IMR-90 (cell line): Measurements from ENCODE around the gene PXK. TPM values are rescaled to one million over a fixed set of nuclear protein-coding genes. Genes with fewer than 3 reads are reported as not detected.

ENCODE experiments used
- ATAC-seq: fragments of 200-7000 bp; cut with Tn5 transposase; 2 replicates; pipeline ENCODE4 v1.9.1; 2020; ENCODE audit warnings: low read depth, mild to moderate bottlenecking, moderate library complexity
- BruUV-seq: library from RNA; stranded (reverse); fragments of 400-500 nt; replicated peaks from 2 replicates; lab custom pipeline; 2021; lab: Mats Ljungman, UMichigan
- CTCF ChIA-PET: fragments of 300-600 bp; formaldehyde crosslinking; extraction: SDS; loops from one replicate; lab custom pipeline; 2021; ENCODE audit warnings: antibody characterized with exemption; lab: Yijun Ruan, JAX
- POLR2A ChIA-PET: fragments of 300-600 bp; sonication (Branson Sonifier 250); formaldehyde crosslinking; loops from one replicate; lab custom pipeline; 2022; ENCODE audit warnings: antibody characterized with exemption; ENCODE audit not compliant: unreplicated experiment; lab: Charles Lee
- DNase-seq: peaks from one replicate; pipeline ENCODE4 v3.0.0; 2013
- H2AFZ ChIP-seq: replicated peaks from 2 replicates; pipeline ENCODE3; 2013; ENCODE audit warnings: low read length, mild to moderate bottlenecking; ENCODE audit not compliant: poor library complexity
- H2AK5ac ChIP-seq: 2 replicates; pipeline ENCODE4 v1.6.1; 2013; ENCODE audit warnings: low read depth, low read length, inconsistent platforms
- H2AK9ac ChIP-seq: replicated peaks from 2 replicates; pipeline ENCODE3; 2013; ENCODE audit warnings: mild to moderate bottlenecking, low read depth, low read length, moderate library complexity; ENCODE audit not compliant: poor library complexity
- H2BK120ac ChIP-seq: 2 replicates; pipeline ENCODE4 v1.6.1; 2013; ENCODE audit warnings: low read depth, low read length, inconsistent platforms
- H2BK15ac ChIP-seq: 3 replicates; pipeline ENCODE4 v1.6.1; 2013; ENCODE audit warnings: low read depth, low read length, inconsistent platforms
- H2BK20ac ChIP-seq: 2 replicates; pipeline ENCODE4 v1.6.1; 2013; ENCODE audit warnings: low read depth, mild to moderate bottlenecking, inconsistent platforms, low read length, moderate library complexity
- H2BK5ac ChIP-seq: 2 replicates; pipeline ENCODE4 v1.6.1; 2013; ENCODE audit warnings: mild to moderate bottlenecking, low read depth, low read length, inconsistent platforms; ENCODE audit not compliant: poor library complexity, severe bottlenecking
- H3K14ac ChIP-seq: replicated peaks from 2 replicates; pipeline ENCODE4 v1.6.1; 2013; ENCODE audit warnings: low read depth, low read length, inconsistent platforms
- H3K18ac ChIP-seq: 2 replicates; pipeline ENCODE4 v1.6.1; 2013; ENCODE audit warnings: low read depth, low read length, control low read depth
- H3K23ac ChIP-seq: 2 replicates; pipeline ENCODE4 v1.6.1; 2013; ENCODE audit warnings: low read depth, low read length, inconsistent platforms
- H3K27ac ChIP-seq: 2 replicates; pipeline ENCODE4 v1.5.1; 2013; ENCODE audit warnings: mild to moderate bottlenecking, control low read depth, low read length; ENCODE audit not compliant: insufficient read depth
- H3K27me3 ChIP-seq: 2 replicates; pipeline ENCODE4 v1.6.1; 2013; ENCODE audit warnings: low read length; ENCODE audit not compliant: control insufficient read depth, insufficient read depth
- H3K36me3 ChIP-seq: 2 replicates; pipeline ENCODE4 v1.6.1; 2013; ENCODE audit warnings: low read length, mixed read lengths; ENCODE audit not compliant: control insufficient read depth, insufficient read depth
- H3K4ac ChIP-seq: 2 replicates; pipeline ENCODE4 v1.6.1; 2013; ENCODE audit warnings: low read depth, low read length, inconsistent platforms
- H3K4me1 ChIP-seq: 2 replicates; pipeline ENCODE4 v1.6.1; 2013; ENCODE audit warnings: low read length, mixed read lengths; ENCODE audit not compliant: control insufficient read depth, insufficient read depth
- H3K4me2 ChIP-seq: 2 replicates; pipeline ENCODE4 v1.6.1; 2013; ENCODE audit warnings: low read depth, mild to moderate bottlenecking, control low read depth, low read length, moderate library complexity
- H3K4me3 ChIP-seq: 2 replicates; pipeline ENCODE4 v1.5.1; 2013; ENCODE audit warnings: low read depth, mild to moderate bottlenecking, control low read depth, low read length, moderate library complexity; ENCODE audit not compliant: insufficient read depth
- H3K56ac ChIP-seq: 2 replicates; pipeline ENCODE4 v1.6.1; 2013; ENCODE audit warnings: low read length, inconsistent platforms; ENCODE audit not compliant: insufficient read depth; ENCODE audit errors: extremely low read depth
- H3K79me1 ChIP-seq, 2 experiments: 2 replicates each; pipeline ENCODE4 v1.6.1; 2013; ENCODE audit warnings: low read length in 2 of 2, inconsistent platforms in 1 of 2, low read depth in 1 of 2
- H3K9ac ChIP-seq: 2 replicates; pipeline ENCODE4 v1.6.1; 2013; ENCODE audit warnings: low read depth, low read length, control low read depth
- H3K9me1 ChIP-seq: 2 replicates; pipeline ENCODE4 v1.6.1; 2013; ENCODE audit warnings: low read length, inconsistent platforms; ENCODE audit not compliant: insufficient read depth
- H3K9me3 ChIP-seq: 2 replicates; pipeline ENCODE4 v1.6.1; 2013; ENCODE audit warnings: low read length; ENCODE audit not compliant: control insufficient read depth, insufficient read depth
- H4K20me1 ChIP-seq: 2 replicates; pipeline ENCODE4 v1.6.1; 2013; ENCODE audit warnings: low read length, inconsistent platforms; ENCODE audit not compliant: insufficient read depth
- H4K5ac ChIP-seq: 2 replicates; pipeline ENCODE4 v1.6.1; 2013; ENCODE audit warnings: mild to moderate bottlenecking, low read depth, low read length, control low read depth
- H4K8ac ChIP-seq, 2 experiments: 2 replicates each; pipeline ENCODE4 v1.6.1; 2013; ENCODE audit warnings: low read depth in 2 of 2, low read length in 2 of 2, control low read depth in 1 of 2, inconsistent platforms in 1 of 2
- H4K91ac ChIP-seq: 2 replicates; pipeline ENCODE4 v1.6.1; 2013; ENCODE audit warnings: low read depth, low read length, inconsistent platforms; ENCODE audit not compliant: insufficient read depth
- CEBPB ChIP-seq: IDR thresholded peaks from 2 replicates; pipeline ENCODE4 v1.6.1; 2012; ENCODE audit warnings: low read depth, low read length, improper control_type of control experiment
- CHD1 ChIP-seq: IDR thresholded peaks from 2 replicates; pipeline ENCODE4 v1.6.1; 2012; ENCODE audit warnings: low read depth, low read length, improper control_type of control experiment
- MAFK ChIP-seq: IDR thresholded peaks from 2 replicates; pipeline ENCODE4 v1.6.1; 2012; ENCODE audit warnings: low read depth, low read length, improper control_type of control experiment
- MAZ ChIP-seq: IDR thresholded peaks from 2 replicates; pipeline ENCODE4 v1.6.1; 2012; ENCODE audit warnings: low read depth, mild to moderate bottlenecking, low read length, improper control_type of control experiment, moderate library complexity, borderline replicate concordance
- NFE2L2 ChIP-seq: fragments of 150-350 bp; IDR thresholded peaks from 2 replicates; pipeline ENCODE4 v1.6.1; 2016; ENCODE audit warnings: low read depth, mild to moderate bottlenecking, low read length
- POLR2A ChIP-seq: IDR thresholded peaks from 2 replicates; pipeline ENCODE4 v1.6.1; 2012; ENCODE audit warnings: mild to moderate bottlenecking, low read depth, low read length
- RAD21 ChIP-seq: IDR thresholded peaks from 2 replicates; pipeline ENCODE4 v1.6.1; 2012; ENCODE audit warnings: low read length, improper control_type of control experiment
- RCOR1 ChIP-seq: IDR thresholded peaks from 2 replicates; pipeline ENCODE4 v1.6.1; 2012; ENCODE audit warnings: mild to moderate bottlenecking, low read length, improper control_type of control experiment; ENCODE audit not compliant: insufficient replicate concordance
- SMC3 ChIP-seq: fragments of 150-350 bp; IDR thresholded peaks from 2 replicates; pipeline ENCODE4 v1.6.1; 2016; ENCODE audit warnings: low read depth, mild to moderate bottlenecking, antibody characterized with exemption, low read length, moderate library complexity
- WGBS, 2 experiments: methylation state at CpG; one replicate each; pipeline versions ENCODE4 v1.1.5 to v1.1.7; 2013; ENCODE audit warnings: missing lambda C conversion rate in 2 of 2; ENCODE audit not compliant: insufficient read length in 1 of 2; ENCODE audit errors: extremely low coverage in 2 of 2; 5-methylcytosine and 5-hydroxymethylcytosine counted together
- dilution Hi-C: fragments of 300-500 bp; cut with HindIII; formaldehyde crosslinking; loops from one replicate; pipeline ENCODE4 v1.14.3; 2018; ENCODE audit warnings: low sequenced_read_pairs; ENCODE audit not compliant: unreplicated experiment
- in situ Hi-C: fragments of 300-500 bp; cut with MboI; formaldehyde crosslinking; loops from 3 replicates; pipeline ENCODE4 v1.14.3; 2019; ENCODE audit warnings: low sequenced_read_pairs, inconsistent platforms, mixed read lengths
- intact Hi-C: fragments of 100-400 bp; cut with micrococcal nuclease; formaldehyde crosslinking; loops from 2 replicates; pipeline ENCODE4 v1.10.0; 2022
- polyA plus RNA-seq, 3 experiments: library from polyadenylated mRNA; depleted of rRNA; stranded (reverse); fragments of >200 nt; gene quantifications; 2 replicates each; pipeline ENCODE4 v1.2.3, GENCODE V29; 2012; ENCODE audit warnings: low replicate concordance in 1 of 3
- total RNA-seq: library from RNA; depleted of rRNA; stranded (reverse); fragments of >200 nt; gene quantifications from 2 replicates; pipeline ENCODE4 v1.2.3, GENCODE V29; 2012
- TF ChIP-seq, protein P1 (sequence below): conservative IDR thresholded peaks from 2 replicates; pipeline ENCODE4 v1.5.1; 2012; ENCODE audit warnings: mild to moderate bottlenecking, low read depth, low read length, improper control_type of control experiment

The PXK gene
- total and polyA plus RNA-seq, 2 of the 4 experiments (the other 2 are of a cell fraction): 14.3 to 17.7 TPM

DNA sequence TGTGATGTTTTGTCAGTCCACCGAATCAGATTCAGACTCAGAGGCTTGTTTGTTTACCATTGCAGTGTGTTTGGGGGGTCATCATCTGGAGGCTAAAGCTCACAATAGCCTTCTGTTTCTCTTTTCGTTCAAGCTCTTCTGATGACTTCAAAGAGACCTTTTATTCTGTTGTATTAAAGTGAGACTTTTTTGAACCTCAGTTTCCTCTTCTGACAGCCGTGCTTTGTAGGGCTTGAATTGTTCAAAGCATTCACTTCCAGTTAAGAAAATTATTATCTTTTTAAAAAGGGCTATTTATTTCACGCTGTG lies 1.3 kb downstream of the PXK start:
- Histone ChIP-seq H3K36me3 (no peaks in the 10 kb centered on the region), H2AK9ac (no peak overlapping the region), H3K4ac (peak overlapping the region; percentile 43; the same call in 1 of the 2 replicates), H3K9me3 (no peaks in the 10 kb centered on the region), H2BK120ac (peak overlapping the region; percentile 4; the same call in 1 of the 2 replicates), H3K18ac (peak overlapping the region; percentile 81), H2BK20ac (no peak overlapping the region), H3K9me1 (peaks cover 4% of the 10 kb centered on the region; the same call in 1 of the 2 replicates), H3K4me2 (peak overlapping the region; percentile 83), H2BK15ac (no peak overlapping the region), H3K14ac (0 out of 2 replicates have a peak overlapping the region, but pooled peaks have one; percentile 49), H3K79me1 (peaks cover 10 to 40% of the 10 kb centered on the region in 2 experiments; a peak in 3 of 4 replicates), H4K8ac (peak overlapping the region in 1 of 2 experiments; percentile 7; a peak in 2 of 4 replicates), H3K23ac (peak overlapping the region; percentile 70; the same call in 1 of the 2 replicates), H2AK5ac (no peak overlapping the region), H3K27ac (peak overlapping the region; percentile 93; the same call in 1 of the 2 replicates), H4K5ac (peak overlapping the region; percentile 30; the same call in 1 of the 2 replicates), H4K20me1 (peaks cover 11% of the 10 kb centered on the region; the same call in 1 of the 2 replicates), H3K27me3 (no peaks in the 10 kb centered on the region), H2AFZ (no peak overlapping the region), H2BK5ac (peak overlapping the region; percentile 90), H3K4me1 (peaks cover 16% of the 10 kb centered on the region), H4K91ac (peak overlapping the region; percentile 20; the same call in 1 of the 2 replicates), H3K56ac (peak overlapping the region; percentile 27; the same call in 1 of the 2 replicates), H3K9ac (peak overlapping the region; percentile 91), H3K4me3 (peak overlapping the region; percentile 91)
- intact Hi-C loops (loop anchor here (1.0 to 10.0 kb wide), 2 partner anchors 55 to 291 kb away; no protein-coding TSS in a partner anchor), in situ Hi-C loops (loop anchor here (5.0 kb wide), 1 partner anchor 78 kb away; no protein-coding TSS in a partner anchor), dilution Hi-C loops (no loop called here)
- no peak for ATAC-seq
- CTCF ChIA-PET: interaction anchor here (1.0 to 1.1 kb wide), 2 partner anchors 53 to 81 kb away, joined by 3 to 5 read pairs; no protein-coding TSS in a partner anchor
- no CpG with 5 or more reads among the region's 4 CpGs for WGBS, 2 experiments
- TF ChIP-seq NFE2L2: no peak
- TF ChIP-seq CHD1: no peak
- no peak for TF ChIP-seq RCOR1
- TF ChIP-seq POLR2A: no peak
- TF ChIP-seq, protein P1, sequence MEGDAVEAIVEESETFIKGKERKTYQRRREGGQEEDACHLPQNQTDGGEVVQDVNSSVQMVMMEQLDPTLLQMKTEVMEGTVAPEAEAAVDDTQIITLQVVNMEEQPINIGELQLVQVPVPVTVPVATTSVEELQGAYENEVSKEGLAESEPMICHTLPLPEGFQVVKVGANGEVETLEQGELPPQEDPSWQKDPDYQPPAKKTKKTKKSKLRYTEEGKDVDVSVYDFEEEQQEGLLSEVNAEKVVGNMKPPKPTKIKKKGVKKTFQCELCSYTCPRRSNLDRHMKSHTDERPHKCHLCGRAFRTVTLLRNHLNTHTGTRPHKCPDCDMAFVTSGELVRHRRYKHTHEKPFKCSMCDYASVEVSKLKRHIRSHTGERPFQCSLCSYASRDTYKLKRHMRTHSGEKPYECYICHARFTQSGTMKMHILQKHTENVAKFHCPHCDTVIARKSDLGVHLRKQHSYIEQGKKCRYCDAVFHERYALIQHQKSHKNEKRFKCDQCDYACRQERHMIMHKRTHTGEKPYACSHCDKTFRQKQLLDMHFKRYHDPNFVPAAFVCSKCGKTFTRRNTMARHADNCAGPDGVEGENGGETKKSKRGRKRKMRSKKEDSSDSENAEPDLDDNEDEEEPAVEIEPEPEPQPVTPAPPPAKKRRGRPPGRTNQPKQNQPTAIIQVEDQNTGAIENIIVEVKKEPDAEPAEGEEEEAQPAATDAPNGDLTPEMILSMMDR: no peak
- TF ChIP-seq RAD21: no peak
- no peak for TF ChIP-seq MAZ
- no peak for TF ChIP-seq SMC3
- no peak for TF ChIP-seq CEBPB
- no peak for TF ChIP-seq MAFK
- no TSS peak for BruUV-seq
- POLR2A ChIA-PET: interaction anchor here (0.6 kb wide), 3 partner anchors 29 to 96 kb away, joined by 3 to 6 read pairs (median 4); no protein-coding TSS in a partner anchor
- no peak for DNase-seq
